OCI-LY1 (cell line): ENCODE measurements around the gene RELB.

Experiments used
- EZH2 ChIP-seq: fragments of 200-600 bp; sonication (generic), shearing (Covaris generic); IDR thresholded peaks from 2 replicates; pipeline ENCODE4 v1.8.0; 2017; ENCODE audit warnings: borderline replicate concordance, mixed run types, mild to moderate bottlenecking, antibody characterized with exemption, low read length, moderate library complexity, mixed read lengths
- TF ChIP-seq, protein P1 (sequence below): fragments of 200-600 bp; sonication (generic), shearing (Covaris generic); IDR thresholded peaks from 2 replicates; pipeline ENCODE4 v1.5.1; 2017; ENCODE audit warnings: mild to moderate bottlenecking, antibody characterized with exemption, low read length, moderate library complexity, mixed read lengths

DNA sequence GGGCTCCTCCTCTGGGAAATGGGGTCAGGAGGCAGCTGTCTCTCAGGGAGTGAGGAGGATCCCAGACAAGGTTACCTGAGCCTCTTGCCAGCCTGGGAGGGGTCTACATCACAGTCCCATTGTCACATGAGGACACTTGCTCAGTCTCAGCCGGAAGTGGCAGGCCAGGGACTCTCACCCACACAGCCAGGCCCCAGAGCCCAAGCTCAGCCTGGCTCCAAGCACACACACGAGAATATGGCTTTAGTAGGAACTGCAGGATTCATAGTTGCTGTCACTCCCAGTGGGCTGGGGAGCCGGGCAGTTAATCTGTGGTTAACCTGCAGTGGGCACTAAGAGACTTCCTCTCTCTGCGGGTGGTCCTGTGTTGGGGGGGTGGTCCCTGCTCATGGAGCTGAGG is 15.8 kb upstream of the RELB start:
- TF ChIP-seq, protein P1, sequence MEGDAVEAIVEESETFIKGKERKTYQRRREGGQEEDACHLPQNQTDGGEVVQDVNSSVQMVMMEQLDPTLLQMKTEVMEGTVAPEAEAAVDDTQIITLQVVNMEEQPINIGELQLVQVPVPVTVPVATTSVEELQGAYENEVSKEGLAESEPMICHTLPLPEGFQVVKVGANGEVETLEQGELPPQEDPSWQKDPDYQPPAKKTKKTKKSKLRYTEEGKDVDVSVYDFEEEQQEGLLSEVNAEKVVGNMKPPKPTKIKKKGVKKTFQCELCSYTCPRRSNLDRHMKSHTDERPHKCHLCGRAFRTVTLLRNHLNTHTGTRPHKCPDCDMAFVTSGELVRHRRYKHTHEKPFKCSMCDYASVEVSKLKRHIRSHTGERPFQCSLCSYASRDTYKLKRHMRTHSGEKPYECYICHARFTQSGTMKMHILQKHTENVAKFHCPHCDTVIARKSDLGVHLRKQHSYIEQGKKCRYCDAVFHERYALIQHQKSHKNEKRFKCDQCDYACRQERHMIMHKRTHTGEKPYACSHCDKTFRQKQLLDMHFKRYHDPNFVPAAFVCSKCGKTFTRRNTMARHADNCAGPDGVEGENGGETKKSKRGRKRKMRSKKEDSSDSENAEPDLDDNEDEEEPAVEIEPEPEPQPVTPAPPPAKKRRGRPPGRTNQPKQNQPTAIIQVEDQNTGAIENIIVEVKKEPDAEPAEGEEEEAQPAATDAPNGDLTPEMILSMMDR, result no peak
- TF ChIP-seq EZH2, result no peak
